ENCODE results near the gene FIZ1.

FIZ1 gene

DNA sequence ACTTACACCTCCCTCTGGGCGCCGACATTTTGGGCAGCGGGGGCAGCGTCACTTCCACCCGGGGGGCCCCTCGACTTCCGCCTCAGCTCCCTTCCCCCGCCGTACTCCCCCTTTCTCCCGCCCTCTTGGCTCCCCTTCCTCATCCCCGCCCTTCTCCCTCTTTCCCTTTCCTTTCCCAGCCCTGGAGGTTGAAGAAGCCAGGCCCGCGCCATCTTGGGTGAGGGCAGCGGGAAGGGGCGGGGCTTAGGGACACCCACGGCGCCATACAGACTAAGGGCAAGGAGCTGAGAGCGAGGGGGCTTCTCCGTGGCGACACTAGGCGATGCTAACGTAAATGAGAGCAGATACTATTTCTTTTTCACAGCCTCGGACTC, at the start of gene FIZ1 (continued):
- peak; percentile 64 for TF ChIP-seq PRDM4 (tag by site-specific recombination; IDR thresholded peaks at IDR 0.05)
- TF ChIP-seq ZBTB8A (tag by site-specific recombination; IDR thresholded peaks at IDR 0.05): peak; percentile 43; the same call in 1 of the 2 replicates
- peak; percentile 85 for TF ChIP-seq EGR2 (tag by site-specific recombination; IDR thresholded peaks at IDR 0.05; ENCODE audit: low read depth)
- no peak for TF ChIP-seq TRIM28 (IDR thresholded peaks at IDR 0.05; ENCODE audit: borderline replicate concordance, low read length)
- no peak; the same call in none of the 2 replicates for TF ChIP-seq SP3 (tag by site-specific recombination; IDR thresholded peaks at IDR 0.05)
- TF ChIP-seq SETDB1 (IDR thresholded peaks at IDR 0.05; ENCODE audit: insufficient read length, low read length): no peak
- peak; percentile 92 for TF ChIP-seq ZBTB20 (tag by site-specific recombination; IDR thresholded peaks at IDR 0.05)
- TF ChIP-seq, protein P1, sequence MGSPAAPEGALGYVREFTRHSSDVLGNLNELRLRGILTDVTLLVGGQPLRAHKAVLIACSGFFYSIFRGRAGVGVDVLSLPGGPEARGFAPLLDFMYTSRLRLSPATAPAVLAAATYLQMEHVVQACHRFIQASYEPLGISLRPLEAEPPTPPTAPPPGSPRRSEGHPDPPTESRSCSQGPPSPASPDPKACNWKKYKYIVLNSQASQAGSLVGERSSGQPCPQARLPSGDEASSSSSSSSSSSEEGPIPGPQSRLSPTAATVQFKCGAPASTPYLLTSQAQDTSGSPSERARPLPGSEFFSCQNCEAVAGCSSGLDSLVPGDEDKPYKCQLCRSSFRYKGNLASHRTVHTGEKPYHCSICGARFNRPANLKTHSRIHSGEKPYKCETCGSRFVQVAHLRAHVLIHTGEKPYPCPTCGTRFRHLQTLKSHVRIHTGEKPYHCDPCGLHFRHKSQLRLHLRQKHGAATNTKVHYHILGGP (tag by site-specific recombination; IDR thresholded peaks at IDR 0.05): no peak
- TF ChIP-seq, protein P2, sequence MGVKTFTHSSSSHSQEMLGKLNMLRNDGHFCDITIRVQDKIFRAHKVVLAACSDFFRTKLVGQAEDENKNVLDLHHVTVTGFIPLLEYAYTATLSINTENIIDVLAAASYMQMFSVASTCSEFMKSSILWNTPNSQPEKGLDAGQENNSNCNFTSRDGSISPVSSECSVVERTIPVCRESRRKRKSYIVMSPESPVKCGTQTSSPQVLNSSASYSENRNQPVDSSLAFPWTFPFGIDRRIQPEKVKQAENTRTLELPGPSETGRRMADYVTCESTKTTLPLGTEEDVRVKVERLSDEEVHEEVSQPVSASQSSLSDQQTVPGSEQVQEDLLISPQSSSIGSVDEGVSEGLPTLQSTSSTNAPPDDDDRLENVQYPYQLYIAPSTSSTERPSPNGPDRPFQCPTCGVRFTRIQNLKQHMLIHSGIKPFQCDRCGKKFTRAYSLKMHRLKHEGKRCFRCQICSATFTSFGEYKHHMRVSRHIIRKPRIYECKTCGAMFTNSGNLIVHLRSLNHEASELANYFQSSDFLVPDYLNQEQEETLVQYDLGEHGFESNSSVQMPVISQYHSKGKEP (tag by site-specific recombination; IDR thresholded peaks at IDR 0.05): no peak
- TF ChIP-seq PRDM6 (tag by site-specific recombination; IDR thresholded peaks at IDR 0.05): no peak
- TF ChIP-seq ZNF174 (tag by site-specific recombination; IDR thresholded peaks at IDR 0.05): no peak
- no peak for TF ChIP-seq SCRT2 (tag by site-specific recombination; IDR thresholded peaks at IDR 0.05)
- TF ChIP-seq ZNF121 (tag by site-specific recombination; IDR thresholded peaks at IDR 0.05): no peak
- no peak for TF ChIP-seq CTCF (tag by site-specific recombination; IDR thresholded peaks at IDR 0.05)
- peak; percentile 71 for TF ChIP-seq KLF1 (tag by site-specific recombination; IDR thresholded peaks at IDR 0.05)
- no peak for TF ChIP-seq ZNF18 (tag by site-specific recombination; IDR thresholded peaks at IDR 0.05)
- no peak for TF ChIP-seq ZNF785 (tag by site-specific recombination; IDR thresholded peaks at IDR 0.05)
- no peak for TF ChIP-seq ZNF23 (tag by site-specific recombination; IDR thresholded peaks at IDR 0.05; ENCODE audit: borderline replicate concordance)
- TF ChIP-seq ZNF664 (tag by site-specific recombination; IDR thresholded peaks at IDR 0.05): no peak
- no peak for TF ChIP-seq ZNF792 (tag by site-specific recombination; IDR thresholded peaks at IDR 0.05)
- TF ChIP-seq ZNF398 (tag by site-specific recombination; IDR thresholded peaks at IDR 0.05): peak; percentile 99
- no peak for TF ChIP-seq ZNF585B (tag by site-specific recombination; IDR thresholded peaks at IDR 0.05)
- no peak for TF ChIP-seq ZNF37A (tag by site-specific recombination; IDR thresholded peaks at IDR 0.05)
- TF ChIP-seq GFI1B (tag by site-specific recombination; IDR thresholded peaks at IDR 0.05): no peak
- TF ChIP-seq ZBTB7A (tag by site-specific recombination; IDR thresholded peaks at IDR 0.05; ENCODE audit: low read depth): peak; percentile 88; the same call in 1 of the 2 replicates
- TF ChIP-seq ZNF791 (tag by site-specific recombination; IDR thresholded peaks at IDR 0.05): no peak
- TF ChIP-seq ZBTB17 (tag by site-specific recombination; IDR thresholded peaks at IDR 0.05): peak; percentile 99
- TF ChIP-seq ZNF362 (tag by site-specific recombination; IDR thresholded peaks at IDR 0.05): no peak

Measured in HEK293 (cell line).